Measurements from ENCODE around the gene GPR68.

DNA sequence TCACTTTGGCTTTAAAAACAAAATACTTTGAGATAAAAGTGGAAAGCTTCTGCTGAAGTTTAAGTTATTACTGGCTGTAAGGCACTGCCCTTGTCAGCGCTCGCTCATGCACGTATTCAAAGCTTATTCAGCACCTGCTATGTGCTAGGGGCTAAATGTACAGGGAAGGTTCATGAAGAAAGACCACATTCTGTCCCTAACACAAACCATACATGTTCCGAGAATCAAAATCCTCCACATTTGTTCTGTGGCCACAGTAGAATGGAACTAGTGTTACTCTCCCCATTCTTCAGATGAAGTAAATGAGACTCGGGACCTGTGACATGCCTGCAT is 33.8 kb upstream of the GPR68 start:
- TF ChIP-seq, protein P1, sequence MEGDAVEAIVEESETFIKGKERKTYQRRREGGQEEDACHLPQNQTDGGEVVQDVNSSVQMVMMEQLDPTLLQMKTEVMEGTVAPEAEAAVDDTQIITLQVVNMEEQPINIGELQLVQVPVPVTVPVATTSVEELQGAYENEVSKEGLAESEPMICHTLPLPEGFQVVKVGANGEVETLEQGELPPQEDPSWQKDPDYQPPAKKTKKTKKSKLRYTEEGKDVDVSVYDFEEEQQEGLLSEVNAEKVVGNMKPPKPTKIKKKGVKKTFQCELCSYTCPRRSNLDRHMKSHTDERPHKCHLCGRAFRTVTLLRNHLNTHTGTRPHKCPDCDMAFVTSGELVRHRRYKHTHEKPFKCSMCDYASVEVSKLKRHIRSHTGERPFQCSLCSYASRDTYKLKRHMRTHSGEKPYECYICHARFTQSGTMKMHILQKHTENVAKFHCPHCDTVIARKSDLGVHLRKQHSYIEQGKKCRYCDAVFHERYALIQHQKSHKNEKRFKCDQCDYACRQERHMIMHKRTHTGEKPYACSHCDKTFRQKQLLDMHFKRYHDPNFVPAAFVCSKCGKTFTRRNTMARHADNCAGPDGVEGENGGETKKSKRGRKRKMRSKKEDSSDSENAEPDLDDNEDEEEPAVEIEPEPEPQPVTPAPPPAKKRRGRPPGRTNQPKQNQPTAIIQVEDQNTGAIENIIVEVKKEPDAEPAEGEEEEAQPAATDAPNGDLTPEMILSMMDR (IDR thresholded peaks at IDR 0.05; ENCODE audit: low read depth, low read length) = no peak
- no peak for TF ChIP-seq EZH2phosphoT487 (IDR thresholded peaks at IDR 0.05; ENCODE audit: low read depth)

All from OCI-LY3 (cell line).